ENCODE data around the gene B4GALT2. TPM values are rescaled to one million over a fixed set of nuclear protein-coding genes. Genes with fewer than 3 reads are reported as not detected.

B4GALT2 gene
- total and polyA plus RNA-seq, 9 of the 15 experiments (the other 6 are each of a cell fraction or from before 2014, with no cell fraction given) = 1.3 to 86.8 (median 43.8) TPM

- no peak overlapping the region for H2AFZ ChIP-seq (ENCODE audit: low read depth, low read length)
- CTCF ChIA-PET (ENCODE audit: low intra/inter-chr PET ratio) = no interaction called here
- in situ Hi-C loops (cut with MboI) (no loop called here), intact Hi-C loops (cut with micrococcal nuclease) (no loop called here)
- POLR2A ChIA-PET = interaction anchor here (0.6 to 2.1 kb wide), 4 partner anchors 9 to 492 kb away, joined by 3 to 8 read pairs (median 4); no protein-coding TSS in a partner anchor
- FAIRE-seq (no peak), ATAC-seq (no peak), DNase-seq (ENCODE audit: extremely low read depth in 1 of 4, low spot score in 3 of 4) (no peak)
- peaks cover 6 to 21% of the 10 kb centered on the region in 2 experiments; a peak in 4 of 5 replicates for H3K4me1 ChIP-seq (replicated peaks in 1 of 2; ENCODE audit: control insufficient read depth in 2 of 2, insufficient read depth in 2 of 2, low read length in 2 of 2)
- no TSS peak for BruUV-seq (replicated peaks)
- H4K20me1 ChIP-seq (replicated peaks; ENCODE audit: control insufficient read depth, insufficient read depth, low read length) = peaks cover 5% of the 10 kb centered on the region; the same call in 1 of the 2 replicates
- no peaks in the 10 kb centered on the region for H3K27me3 ChIP-seq (ENCODE audit: control insufficient read depth in 2 of 2, insufficient read depth in 2 of 2, low read length in 2 of 2)
- H3K36me3 ChIP-seq (ENCODE audit: control insufficient read depth, insufficient read depth, low read length) = peaks cover 7% of the 10 kb centered on the region; the same call in 1 of the 3 replicates
- 0 out of 4 replicates have a peak overlapping the region, but pooled peaks of 1 of the 2 experiments have one; percentile 39 for H3K9ac ChIP-seq (ENCODE audit: insufficient read depth in 1 of 2, low read depth in 2 of 2, low read length in 2 of 2)
- TF ChIP-seq POLR2G (IDR thresholded peaks at IDR 0.05; ENCODE audit: low read depth, low read length) (peak; percentile 48; the same call in 1 of the 2 replicates), SRSF1 (IDR thresholded peaks at IDR 0.05; ENCODE audit: low read depth, low read length) (no peak), BRF2 (IDR thresholded peaks at IDR 0.05; ENCODE audit: borderline replicate concordance, insufficient read depth, insufficient read length) (no peak), PTTG1 (tag; IDR thresholded peaks at IDR 0.05; ENCODE audit: low read depth) (no peak), NCOR1 (IDR thresholded peaks at IDR 0.05) (no peak), RBFOX2 (IDR thresholded peaks at IDR 0.05; ENCODE audit: low read depth, low read length) (peak; percentile 39), ZNF311 (CRISPR knock-in tag; IDR thresholded peaks at IDR 0.05) (no peak), SMC3 (conservative IDR thresholded peaks at IDR 0.05; ENCODE audit: insufficient read depth, low read depth, low read length) (no peak), TFAP4 (CRISPR knock-in tag; IDR thresholded peaks at IDR 0.05; ENCODE audit: borderline replicate concordance) (0 out of 2 replicates have a peak, but pooled peaks have one; percentile 14)
- H3K9me1 ChIP-seq (ENCODE audit: control insufficient read depth, insufficient read depth, low read length) = no peaks in the 10 kb centered on the region
- WGBS (ENCODE audit: insufficient coverage, low coverage, missing lambda C conversion rate) = 71% methylated on average over 12 of the region's 14 CpGs
- no peak overlapping the region for H3K4me3 ChIP-seq
- peaks cover 5% of the 10 kb centered on the region for H3K79me2 ChIP-seq (ENCODE audit: control insufficient read depth, insufficient read depth, low read length)
- H3K4me2 ChIP-seq (ENCODE audit: insufficient read depth, low read length) = no peak overlapping the region
- no peaks in the 10 kb centered on the region for H3K9me3 ChIP-seq (replicated peaks; ENCODE audit: control insufficient read depth, insufficient read depth, low read depth, low read length)
- H3K27ac ChIP-seq (ENCODE audit: extremely low read depth, low read depth, low read length) = no peak overlapping the region
Measured at GRCh38 chr1:44024031-44024902, 45.3 kb downstream of the B4GALT2 start.

All from K562 (cell line).